Neural cell (in vitro differentiated cells): ENCODE results near the gene LIPA. TPM values are rescaled to one million over a fixed set of nuclear protein-coding genes. Genes with fewer than 3 reads are reported as not detected.

Source experiments
- H2AFZ ChIP-seq: fragments of 200-600, 300-800 bp; sonication (generic), shearing (Covaris generic); 2 replicates; pipeline ENCODE4 v1.6.0; 2014; ENCODE audit warnings: low read depth, mild to moderate bottlenecking, antibody characterized with exemption, low read length, moderate library complexity
- H3F3A ChIP-seq: fragments of 200-600 bp; shearing (Covaris generic); 2 replicates; pipeline ENCODE4 v1.6.1; 2016; ENCODE audit warnings: mild to moderate bottlenecking, moderate library complexity, mixed read lengths, antibody characterized with exemption, low read length; ENCODE audit not compliant: insufficient read depth, poor library complexity, severe bottlenecking
- H3K27ac ChIP-seq: fragments of 200-600, 300-800 bp; sonication (generic), shearing (Covaris generic); 2 replicates; pipeline ENCODE4 v1.5.1; 2014; ENCODE audit warnings: mild to moderate bottlenecking, low read length, moderate library complexity
- H3K27me3 ChIP-seq: fragments of 300-800, 200-600 bp; sonication (generic), shearing (Covaris generic); 2 replicates; pipeline ENCODE4 v1.6.0; 2014; ENCODE audit warnings: mild to moderate bottlenecking, low read depth, low read length, moderate library complexity; ENCODE audit not compliant: insufficient read depth
- H3K36me3 ChIP-seq: fragments of 300-800, 200-600 bp; sonication (generic), shearing (Covaris generic); 2 replicates; pipeline ENCODE4 v1.5.1; 2014; ENCODE audit warnings: mild to moderate bottlenecking, antibody characterized with exemption, low read length, moderate library complexity; ENCODE audit not compliant: insufficient read depth
- H3K4me2 ChIP-seq: fragments of 300-800, 200-600 bp; sonication (generic), shearing (Covaris generic); 2 replicates; pipeline ENCODE4 v1.6.0; 2014; ENCODE audit warnings: mild to moderate bottlenecking, low read length
- H3K4me3 ChIP-seq: fragments of 300-800, 200-600 bp; sonication (generic), shearing (Covaris generic); 2 replicates; pipeline ENCODE4 v1.5.1; 2014; ENCODE audit warnings: mild to moderate bottlenecking, low read length, moderate library complexity
- H3K79me2 ChIP-seq: fragments of 200-600 bp; shearing (Covaris generic); replicated peaks from 2 replicates; pipeline ENCODE4 v1.6.0; 2014; ENCODE audit warnings: mild to moderate bottlenecking, low read length, moderate library complexity; ENCODE audit not compliant: insufficient read depth
- H3K9ac ChIP-seq: fragments of 300-800, 200-600 bp; sonication (generic), shearing (Covaris generic); 2 replicates; pipeline ENCODE4 v1.6.1; 2016; ENCODE audit warnings: mild to moderate bottlenecking, low read length, mixed read lengths
- H3K9me2 ChIP-seq: fragments of 200-600 bp; shearing (Covaris generic); 2 replicates; pipeline ENCODE4 v1.6.1; 2016; ENCODE audit warnings: mild to moderate bottlenecking, low read length, mixed read lengths; ENCODE audit not compliant: insufficient read depth
- H3K9me3 ChIP-seq: fragments of 200-600, 300-800 bp; sonication (generic), shearing (Covaris generic); 2 replicates; pipeline ENCODE4 v1.6.1; 2016; ENCODE audit warnings: mild to moderate bottlenecking, mixed run types, low read length, moderate library complexity, mixed read lengths
- H4K20me1 ChIP-seq: fragments of 200-600 bp; shearing (Covaris generic); 2 replicates; pipeline ENCODE4 v1.6.1; 2016; ENCODE audit warnings: mild to moderate bottlenecking, mixed run types; ENCODE audit not compliant: insufficient read depth
- EP300 ChIP-seq: fragments of 450-650 bp; conservative IDR thresholded peaks from 2 replicates; pipeline ENCODE4 v1.6.1; 2014; ENCODE audit warnings: antibody characterized with exemption, mild to moderate bottlenecking, moderate library complexity; ENCODE audit not compliant: poor library complexity, severe bottlenecking
- EZH2 ChIP-seq: fragments of 200-600, 300-800 bp; shearing (Covaris generic), sonication (generic); IDR thresholded peaks from 2 replicates; pipeline ENCODE4 v1.6.1; 2014; ENCODE audit warnings: antibody characterized with exemption, low read length, borderline replicate concordance, mild to moderate bottlenecking; ENCODE audit not compliant: insufficient read depth, poor library complexity, severe bottlenecking
- MXI1 ChIP-seq: fragments of 450-650 bp; conservative IDR thresholded peaks from 2 replicates; pipeline ENCODE4 v1.6.1; 2014; ENCODE audit warnings: antibody characterized with exemption, mild to moderate bottlenecking; ENCODE audit not compliant: poor library complexity, severe bottlenecking
- POLR2AphosphoS5 ChIP-seq: IDR thresholded peaks from 2 replicates; pipeline ENCODE4 v1.6.1; 2012
- RAD21 ChIP-seq: fragments of 450-650 bp; conservative IDR thresholded peaks from 2 replicates; pipeline ENCODE4 v1.6.1; 2014; ENCODE audit warnings: antibody characterized with exemption, mild to moderate bottlenecking, moderate library complexity
- SMC3 ChIP-seq: fragments of 450-650 bp; conservative IDR thresholded peaks from 2 replicates; pipeline ENCODE4 v1.6.1; 2014; ENCODE audit warnings: antibody characterized with exemption, mild to moderate bottlenecking, moderate library complexity; ENCODE audit not compliant: poor library complexity
- TAF1 ChIP-seq: IDR thresholded peaks from 2 replicates; pipeline ENCODE4 v1.6.1; 2012; ENCODE audit warnings: low read depth
- polyA plus RNA-seq: library from polyadenylated mRNA; depleted of rRNA; stranded (reverse); fragments of >200 nt; gene quantifications from 2 replicates; pipeline ENCODE4 v1.2.3, GENCODE V29; 2014
- TF ChIP-seq, protein P1 (sequence below): IDR thresholded peaks from 2 replicates; pipeline ENCODE4 v1.6.1; 2012; ENCODE audit warnings: borderline replicate concordance
- TF ChIP-seq, protein P2 (sequence below): fragments of 450-650 bp; IDR thresholded peaks from 2 replicates; pipeline ENCODE4 v1.5.1; 2014; ENCODE audit warnings: antibody characterized with exemption, mild to moderate bottlenecking, moderate library complexity; ENCODE audit not compliant: poor library complexity, severe bottlenecking

The LIPA gene
- polyA plus RNA-seq, 1 donor from 2014 or later, result 20.8 TPM

- H2AFZ ChIP-seq, result no peak overlapping the region
- peaks cover 13% of the 10 kb centered on the region for H3K36me3 ChIP-seq
- no peak overlapping the region for H3K4me2 ChIP-seq
- no peaks in the 10 kb centered on the region for H3K9me2 ChIP-seq
- H3K27me3 ChIP-seq, result no peaks in the 10 kb centered on the region
- no peaks in the 10 kb centered on the region for H4K20me1 ChIP-seq
- no peaks in the 10 kb centered on the region for H3K9me3 ChIP-seq
- H3F3A ChIP-seq, result no peaks in the 10 kb centered on the region
- no peak overlapping the region for H3K27ac ChIP-seq
- H3K79me2 ChIP-seq, result no peaks in the 10 kb centered on the region
- no peak overlapping the region for H3K9ac ChIP-seq
- TF ChIP-seq, protein P1, sequence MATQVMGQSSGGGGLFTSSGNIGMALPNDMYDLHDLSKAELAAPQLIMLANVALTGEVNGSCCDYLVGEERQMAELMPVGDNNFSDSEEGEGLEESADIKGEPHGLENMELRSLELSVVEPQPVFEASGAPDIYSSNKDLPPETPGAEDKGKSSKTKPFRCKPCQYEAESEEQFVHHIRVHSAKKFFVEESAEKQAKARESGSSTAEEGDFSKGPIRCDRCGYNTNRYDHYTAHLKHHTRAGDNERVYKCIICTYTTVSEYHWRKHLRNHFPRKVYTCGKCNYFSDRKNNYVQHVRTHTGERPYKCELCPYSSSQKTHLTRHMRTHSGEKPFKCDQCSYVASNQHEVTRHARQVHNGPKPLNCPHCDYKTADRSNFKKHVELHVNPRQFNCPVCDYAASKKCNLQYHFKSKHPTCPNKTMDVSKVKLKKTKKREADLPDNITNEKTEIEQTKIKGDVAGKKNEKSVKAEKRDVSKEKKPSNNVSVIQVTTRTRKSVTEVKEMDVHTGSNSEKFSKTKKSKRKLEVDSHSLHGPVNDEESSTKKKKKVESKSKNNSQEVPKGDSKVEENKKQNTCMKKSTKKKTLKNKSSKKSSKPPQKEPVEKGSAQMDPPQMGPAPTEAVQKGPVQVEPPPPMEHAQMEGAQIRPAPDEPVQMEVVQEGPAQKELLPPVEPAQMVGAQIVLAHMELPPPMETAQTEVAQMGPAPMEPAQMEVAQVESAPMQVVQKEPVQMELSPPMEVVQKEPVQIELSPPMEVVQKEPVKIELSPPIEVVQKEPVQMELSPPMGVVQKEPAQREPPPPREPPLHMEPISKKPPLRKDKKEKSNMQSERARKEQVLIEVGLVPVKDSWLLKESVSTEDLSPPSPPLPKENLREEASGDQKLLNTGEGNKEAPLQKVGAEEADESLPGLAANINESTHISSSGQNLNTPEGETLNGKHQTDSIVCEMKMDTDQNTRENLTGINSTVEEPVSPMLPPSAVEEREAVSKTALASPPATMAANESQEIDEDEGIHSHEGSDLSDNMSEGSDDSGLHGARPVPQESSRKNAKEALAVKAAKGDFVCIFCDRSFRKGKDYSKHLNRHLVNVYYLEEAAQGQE, result no peak
- TF ChIP-seq, protein P2, sequence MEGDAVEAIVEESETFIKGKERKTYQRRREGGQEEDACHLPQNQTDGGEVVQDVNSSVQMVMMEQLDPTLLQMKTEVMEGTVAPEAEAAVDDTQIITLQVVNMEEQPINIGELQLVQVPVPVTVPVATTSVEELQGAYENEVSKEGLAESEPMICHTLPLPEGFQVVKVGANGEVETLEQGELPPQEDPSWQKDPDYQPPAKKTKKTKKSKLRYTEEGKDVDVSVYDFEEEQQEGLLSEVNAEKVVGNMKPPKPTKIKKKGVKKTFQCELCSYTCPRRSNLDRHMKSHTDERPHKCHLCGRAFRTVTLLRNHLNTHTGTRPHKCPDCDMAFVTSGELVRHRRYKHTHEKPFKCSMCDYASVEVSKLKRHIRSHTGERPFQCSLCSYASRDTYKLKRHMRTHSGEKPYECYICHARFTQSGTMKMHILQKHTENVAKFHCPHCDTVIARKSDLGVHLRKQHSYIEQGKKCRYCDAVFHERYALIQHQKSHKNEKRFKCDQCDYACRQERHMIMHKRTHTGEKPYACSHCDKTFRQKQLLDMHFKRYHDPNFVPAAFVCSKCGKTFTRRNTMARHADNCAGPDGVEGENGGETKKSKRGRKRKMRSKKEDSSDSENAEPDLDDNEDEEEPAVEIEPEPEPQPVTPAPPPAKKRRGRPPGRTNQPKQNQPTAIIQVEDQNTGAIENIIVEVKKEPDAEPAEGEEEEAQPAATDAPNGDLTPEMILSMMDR, result no peak
- no peak for TF ChIP-seq SMC3
- TF ChIP-seq MXI1, result no peak
- no peak for TF ChIP-seq POLR2AphosphoS5
- TF ChIP-seq EZH2, result no peak
- TF ChIP-seq EP300, result no peak
- TF ChIP-seq RAD21, result no peak
- TF ChIP-seq TAF1, result no peak
- H3K4me3 ChIP-seq, result no peak overlapping the region
Observed at GRCh38 chr10:89226891-89227290, 24.7 kb downstream of the LIPA start.

- TF ChIP-seq TAF1 (no peak), EZH2 (no peak), SMC3 (no peak), EP300 (no peak)
- TF ChIP-seq, protein P2, result no peak
- TF ChIP-seq, protein P1, result no peak
- no peaks in the 10 kb centered on the region for H3K79me2 ChIP-seq
- H3K27ac ChIP-seq, result no peak overlapping the region
- H3K27me3 ChIP-seq, result no peaks in the 10 kb centered on the region
- H3K9ac ChIP-seq, result no peak overlapping the region
- no peaks in the 10 kb centered on the region for H3K9me2 ChIP-seq
- no peaks in the 10 kb centered on the region for H3F3A ChIP-seq
- peaks cover 13% of the 10 kb centered on the region for H3K36me3 ChIP-seq
- no peaks in the 10 kb centered on the region for H3K9me3 ChIP-seq
- no peaks in the 10 kb centered on the region for H4K20me1 ChIP-seq
- no peak overlapping the region for H3K4me2 ChIP-seq
- H3K4me3 ChIP-seq, result no peak overlapping the region
- H2AFZ ChIP-seq, result no peak overlapping the region
Observed at GRCh38 chr10:89224739-89225443, 26.7 kb downstream of the LIPA start.
